Measurements from ENCODE around the gene VAV1.
"Not testable (repeated sequence)": the region's sequence is repeated elsewhere in the genome, so short reads cannot be mapped to it uniquely, and the experiment has no call there.

The VAV1 gene

GRCh38 chr19:6760606-6761005, 11.9 kb upstream of the VAV1 start:
- H3K9ac ChIP-seq (ENCODE audit: low read length): no peak overlapping the region
- no peaks in the 10 kb centered on the region for H3K9me3 ChIP-seq (ENCODE audit: insufficient read depth, low read length)
- no peak overlapping the region for H2AFZ ChIP-seq (ENCODE audit: low read depth, low read length, severe bottlenecking)
- H3K9me2 ChIP-seq (replicated peaks; ENCODE audit: insufficient read depth, low read length): no peaks in the 10 kb centered on the region
- H3K36me3 ChIP-seq (ENCODE audit: low read length): no peaks in the 10 kb centered on the region
- no peak overlapping the region for H3K27ac ChIP-seq (ENCODE audit: low read depth, low read length)
- no peak overlapping the region for H3K4me3 ChIP-seq (ENCODE audit: insufficient read depth, low read length, poor library complexity, severe bottlenecking)
- H4K20me1 ChIP-seq (ENCODE audit: low read depth, low read length): no peaks in the 10 kb centered on the region
- TF ChIP-seq EZH2phosphoT487 (conservative IDR thresholded peaks at IDR 0.05; ENCODE audit: low read length): no peak
- TF ChIP-seq CTCF (IDR thresholded peaks at IDR 0.05; ENCODE audit: insufficient read depth, low read length, poor library complexity, severe bottlenecking): no peak
- H3F3A ChIP-seq (ENCODE audit: insufficient read depth): 0 out of 2 replicates have a peak, but pooled peaks cover 3% of the 10 kb centered on the region
- no peak overlapping the region for H3K4me2 ChIP-seq (ENCODE audit: low read depth, low read length, poor library complexity, severe bottlenecking)
- no peaks in the 10 kb centered on the region for H3K27me3 ChIP-seq (ENCODE audit: low read length)
- H3K79me2 ChIP-seq (ENCODE audit: insufficient read depth, low read length): no peaks in the 10 kb centered on the region

GRCh38 chr19:6761053-6761676, 11.3 kb upstream of the VAV1 start:
- Histone ChIP-seq H2AFZ (ENCODE audit: low read depth, low read length, severe bottlenecking) (no peak overlapping the region), H3K4me3 (ENCODE audit: insufficient read depth, low read length, poor library complexity, severe bottlenecking) (no peak overlapping the region), H3K79me2 (ENCODE audit: insufficient read depth, low read length) (peaks cover 4% of the 10 kb centered on the region; the same call in 1 of the 2 replicates), H3K9me3 (ENCODE audit: insufficient read depth, low read length) (no peaks in the 10 kb centered on the region), H3K27me3 (ENCODE audit: low read length) (no peaks in the 10 kb centered on the region), H3K36me3 (ENCODE audit: low read length) (no peaks in the 10 kb centered on the region), H3K9ac (ENCODE audit: low read length) (no peak overlapping the region), H3K27ac (ENCODE audit: low read depth, low read length) (no peak overlapping the region), H3F3A (ENCODE audit: insufficient read depth) (0 out of 2 replicates have a peak, but pooled peaks cover 3% of the 10 kb centered on the region), H3K9me2 (replicated peaks; ENCODE audit: insufficient read depth, low read length) (no peaks in the 10 kb centered on the region), H3K4me2 (ENCODE audit: low read depth, low read length, poor library complexity, severe bottlenecking) (no peak overlapping the region), H4K20me1 (ENCODE audit: low read depth, low read length) (no peaks in the 10 kb centered on the region)
- no peak for TF ChIP-seq EZH2phosphoT487 (conservative IDR thresholded peaks at IDR 0.05; ENCODE audit: low read length)
- no peak for TF ChIP-seq CTCF (IDR thresholded peaks at IDR 0.05; ENCODE audit: insufficient read depth, low read length, poor library complexity, severe bottlenecking)

DNA sequence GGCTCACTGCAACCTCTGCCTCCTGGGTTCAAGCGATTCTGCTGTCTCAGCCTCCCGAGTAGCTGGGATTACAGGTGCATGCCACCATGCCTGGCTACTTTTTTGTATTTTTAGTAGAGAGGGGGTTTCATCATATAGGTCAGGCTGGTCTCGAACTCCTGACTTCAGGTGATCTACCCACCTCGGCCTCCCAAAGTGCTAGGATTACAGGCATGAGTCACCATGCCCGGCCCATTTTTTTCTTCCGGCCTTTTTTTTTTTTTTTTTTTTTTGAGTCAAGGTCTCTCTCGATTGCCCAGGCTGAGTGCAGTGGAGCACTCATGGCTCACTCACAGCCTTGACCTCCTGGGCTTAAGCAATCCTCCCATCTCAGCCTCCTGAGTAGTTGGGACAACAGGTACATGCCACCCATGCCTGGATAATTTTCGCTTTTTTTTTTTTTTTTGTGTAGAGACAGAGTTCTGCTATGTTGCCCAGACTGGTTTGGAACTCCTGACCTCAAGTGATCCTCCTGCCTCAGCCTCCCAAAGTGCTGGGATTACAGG, 10.2 kb upstream of the VAV1 start:
- H3K27me3 ChIP-seq (ENCODE audit: low read length); H3K4me2 ChIP-seq (ENCODE audit: low read depth, low read length, poor library complexity, severe bottlenecking); H3K27ac ChIP-seq (ENCODE audit: low read depth, low read length); H3F3A ChIP-seq (ENCODE audit: insufficient read depth); H3K9me3 ChIP-seq (ENCODE audit: insufficient read depth, low read length); H2AFZ ChIP-seq (ENCODE audit: low read depth, low read length, severe bottlenecking); H3K4me3 ChIP-seq (ENCODE audit: insufficient read depth, low read length, poor library complexity, severe bottlenecking); H3K9ac ChIP-seq (ENCODE audit: low read length); H4K20me1 ChIP-seq (ENCODE audit: low read depth, low read length); H3K79me2 ChIP-seq (ENCODE audit: insufficient read depth, low read length); H3K36me3 ChIP-seq (ENCODE audit: low read length); H3K9me2 ChIP-seq (replicated peaks; ENCODE audit: insufficient read depth, low read length): not testable (repeated sequence)

DNA sequence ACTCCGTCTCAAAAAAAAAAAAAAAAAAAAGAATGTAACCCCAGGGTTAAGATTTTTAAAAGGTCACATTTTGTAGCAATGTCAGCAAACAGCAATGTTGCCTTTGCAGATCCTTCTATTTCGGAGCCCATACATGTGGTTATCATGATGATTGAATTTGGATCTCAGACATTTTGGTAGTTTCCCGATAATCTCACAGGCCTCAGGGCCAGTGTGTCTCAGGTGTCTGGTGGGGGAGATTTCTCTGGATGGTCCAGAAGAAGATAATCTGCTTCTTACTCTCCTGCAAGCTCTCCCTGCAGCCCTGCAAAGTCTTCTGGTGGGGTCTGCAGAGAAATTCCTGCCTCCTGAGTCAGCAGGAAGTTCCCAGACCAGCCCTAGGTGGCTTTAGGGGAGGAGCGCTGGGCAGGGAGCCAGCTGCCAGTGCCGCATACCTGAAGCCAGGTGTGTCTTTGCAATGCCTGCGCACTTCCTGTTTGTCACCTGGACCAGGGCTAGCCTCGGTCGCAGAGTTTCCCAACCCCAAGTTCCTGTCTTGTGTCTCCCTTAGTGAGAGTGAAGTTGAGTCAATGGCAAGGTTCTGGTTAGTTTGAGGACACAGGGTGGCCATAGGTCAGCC, 6.7 kb upstream of the VAV1 start:
- Histone ChIP-seq H3K9me2 (replicated peaks; ENCODE audit: insufficient read depth, low read length) (no peaks in the 10 kb centered on the region), H3F3A (ENCODE audit: insufficient read depth) (peaks cover 11% of the 10 kb centered on the region), H3K9me3 (ENCODE audit: insufficient read depth, low read length) (no peaks in the 10 kb centered on the region), H3K9ac (ENCODE audit: low read length) (peak overlapping the region; percentile 59), H2AFZ (ENCODE audit: low read depth, low read length, severe bottlenecking) (no peak overlapping the region), H3K4me2 (ENCODE audit: low read depth, low read length, poor library complexity, severe bottlenecking) (peak overlapping the region; percentile 84), H4K20me1 (ENCODE audit: low read depth, low read length) (no peaks in the 10 kb centered on the region), H3K4me3 (ENCODE audit: insufficient read depth, low read length, poor library complexity, severe bottlenecking) (peak overlapping the region; percentile 69), H3K27me3 (ENCODE audit: low read length) (no peaks in the 10 kb centered on the region), H3K79me2 (ENCODE audit: insufficient read depth, low read length) (peaks cover 9% of the 10 kb centered on the region; the same call in 1 of the 2 replicates), H3K27ac (ENCODE audit: low read depth, low read length) (no peak overlapping the region), H3K36me3 (ENCODE audit: low read length) (no peaks in the 10 kb centered on the region)
- TF ChIP-seq EZH2phosphoT487 (conservative IDR thresholded peaks at IDR 0.05; ENCODE audit: low read length): no peak
- no peak for TF ChIP-seq CTCF (IDR thresholded peaks at IDR 0.05; ENCODE audit: insufficient read depth, low read length, poor library complexity, severe bottlenecking)

All from SU-DHL-6 (cell line).